Ascending aorta (tissue), 2 donors: Measurements from ENCODE around the gene FAM219A. TPM values are rescaled to one million over a fixed set of nuclear protein-coding genes. Genes with fewer than 3 reads are reported as not detected.

Source experiments
- DNase-seq, 2 donors: peaks; one replicate each; pipeline ENCODE4 v3.0.0-alpha.2; 2019; ENCODE audit warnings: low spot score in 2 of 2
- H3K27ac ChIP-seq, 2 donors: fragments of 200-600 bp; sonication (generic); one replicate each; pipeline ENCODE4 v1.5.1; 2016 to 2017; ENCODE audit warnings: mild to moderate bottlenecking in 1 of 2
- H3K27me3 ChIP-seq: fragments of 200-600 bp; sonication (generic); one replicate; pipeline ENCODE4 v1.5.1; 2017
- H3K36me3 ChIP-seq, 2 donors: fragments of 200-600 bp; sonication (generic); one replicate each; pipeline ENCODE4 v1.5.1; 2016
- H3K4me1 ChIP-seq, 2 donors: fragments of 200-600 bp; sonication (generic); one replicate each; pipeline ENCODE4 v1.5.1; 2016 to 2017; ENCODE audit warnings: mild to moderate bottlenecking in 1 of 2
- H3K4me3 ChIP-seq, 2 donors: fragments of 200-600 bp; sonication (generic); one replicate each; pipeline ENCODE4 v1.5.1; 2016 to 2017; ENCODE audit warnings: mild to moderate bottlenecking in 1 of 2
- H3K9me3 ChIP-seq, 2 donors: fragments of 200-600 bp; sonication (generic); one replicate each; pipeline ENCODE4 v1.5.1; 2016
- CTCF ChIP-seq, 3 experiments: fragments of 200-600 bp in 2 of 3; fragments of 450-650 bp in 1 of 3; sonication (generic) in 2 of 3; IDR thresholded peaks; one replicate each; pipeline ENCODE4 v1.5.1; 2016 to 2019; ENCODE audit warnings: antibody characterized with exemption in 3 of 3, mild to moderate bottlenecking in 1 of 3, moderate library complexity in 1 of 3
- intact Hi-C: fragments of 100-400 bp; cut with DNase I; formaldehyde crosslinking; loops from one replicate; pipeline ENCODE4 v1.15.1; 2023
- total RNA-seq: library from RNA; depleted of rRNA; stranded (reverse); fragments of >200 nt; gene quantifications from one replicate; pipeline ENCODE4 v1.1.0, GENCODE V29; 2016

FAM219A gene
- total RNA-seq, 1 donor from 2014 or later: 26.8 TPM

GRCh38 chr9:34437006-34437925 is 21.1 kb downstream of the FAM219A start:
- Histone ChIP-seq H3K4me1 (no peaks in the 10 kb centered on the region), H3K9me3 (no peaks in the 10 kb centered on the region), H3K27me3 (no peaks in the 10 kb centered on the region), H3K4me3 (no peak overlapping the region), H3K36me3 (no peaks in the 10 kb centered on the region), H3K27ac (no peak overlapping the region)
- DNase-seq: no peak
- TF ChIP-seq CTCF (IDR thresholded peaks at IDR 0.05): peak; percentile 52 to 60 (median 57)
- intact Hi-C loops: loop anchor here (1.0 kb wide), 1 partner anchor 64 kb away; no protein-coding TSS in a partner anchor

GRCh38 chr9:34431667-34432066 is 26.7 kb downstream of the FAM219A start:
- no peaks in the 10 kb centered on the region for H3K27me3 ChIP-seq
- H3K4me1 ChIP-seq: peaks cover 6 to 25% of the 10 kb centered on the region in 2 donors
- intact Hi-C loops: no loop called here
- no peak for TF ChIP-seq CTCF (IDR thresholded peaks at IDR 0.05)
- H3K36me3 ChIP-seq: no peaks in the 10 kb centered on the region
- no peak for DNase-seq
- H3K9me3 ChIP-seq: no peaks in the 10 kb centered on the region
- no peak overlapping the region for H3K4me3 ChIP-seq
- no peak overlapping the region for H3K27ac ChIP-seq

GRCh38 chr9:34430843-34431437 is 27.4 kb downstream of the FAM219A start:
- Histone ChIP-seq H3K9me3 (no peaks in the 10 kb centered on the region), H3K4me3 (no peak overlapping the region), H3K27me3 (no peaks in the 10 kb centered on the region), H3K27ac (no peak overlapping the region), H3K4me1 (peaks cover 6 to 25% of the 10 kb centered on the region in 2 donors), H3K36me3 (no peaks in the 10 kb centered on the region)
- peak in 1 of 2 donors; percentile 11 for DNase-seq
- intact Hi-C loops: no loop called here
- TF ChIP-seq CTCF (IDR thresholded peaks at IDR 0.05): no peak

- no peak for DNase-seq
- no peak for TF ChIP-seq CTCF (IDR thresholded peaks at IDR 0.05)
- Histone ChIP-seq H3K4me3 (no peak overlapping the region), H3K4me1 (peaks cover 6 to 25% of the 10 kb centered on the region in 2 donors), H3K27ac (no peak overlapping the region), H3K27me3 (no peaks in the 10 kb centered on the region), H3K36me3 (no peaks in the 10 kb centered on the region), H3K9me3 (no peaks in the 10 kb centered on the region)
- intact Hi-C loops: no loop called here
Observed at GRCh38 chr9:34428325-34428958, 29.9 kb downstream of the FAM219A start.

- H3K4me1 ChIP-seq: peaks cover 6 to 25% of the 10 kb centered on the region in 2 donors
- intact Hi-C loops: no loop called here
- no peaks in the 10 kb centered on the region for H3K36me3 ChIP-seq
- no peak for TF ChIP-seq CTCF (IDR thresholded peaks at IDR 0.05)
- no peaks in the 10 kb centered on the region for H3K27me3 ChIP-seq
- no peak for DNase-seq
- no peak overlapping the region for H3K4me3 ChIP-seq
- H3K9me3 ChIP-seq: no peaks in the 10 kb centered on the region
- H3K27ac ChIP-seq: no peak overlapping the region
Observed at GRCh38 chr9:34426347-34427074, 31.9 kb downstream of the FAM219A start.
